AG04449 (cell line): ENCODE data around the gene FAM3C.
A peak's percentile ranks its signal among the peaks of the same experiment; 100 is the strongest.
"Not testable (repeated sequence)": the region's sequence is repeated elsewhere in the genome, so short reads cannot be mapped to it uniquely, and the experiment has no call there.

Source experiments
- CTCF ChIA-PET: fragments of 350-600 bp; formaldehyde crosslinking; extraction: SDS; loops from one replicate; lab custom pipeline; 2021; ENCODE audit warnings: antibody characterized with exemption; lab: Yijun Ruan, JAX
- POLR2A ChIA-PET: fragments of 400-600, 350-600 bp; formaldehyde crosslinking; extraction: SDS; loops from one replicate; lab custom pipeline; 2020; ENCODE audit warnings: antibody characterized with exemption, inconsistent platforms; lab: Yijun Ruan, JAX
- DNase-seq: peaks from one replicate; pipeline ENCODE4 v3.0.0-alpha.2; 2010; ENCODE audit warnings: low read depth, low spot score
- H3K4me3 ChIP-seq: 2 replicates; pipeline ENCODE4 v1.5.1; 2011; ENCODE audit warnings: low read depth, mild to moderate bottlenecking, control low read depth, low read length
- CTCF ChIP-seq: IDR thresholded peaks from one replicate; pipeline ENCODE4 v1.5.1; 2011; ENCODE audit warnings: mild to moderate bottlenecking, moderate library complexity, low read length, control low read depth, inconsistent platforms; ENCODE audit not compliant: insufficient read depth; ENCODE audit errors: missing control alignments

The FAM3C gene

GRCh38 chr7:121430558-121430957 is 34.5 kb upstream of the FAM3C start:
- ChIA-PET POLR2A (interaction anchor here (1.0 kb wide), 1 partner anchor 34 kb away, joined by 4 read pairs; the partner anchor contains the start of gene FAM3C), CTCF (interaction anchor here (1.1 to 2.9 kb wide), 2 partner anchors 9 to 35 kb away, joined by 3 to 10 read pairs; partner anchors contain the start of gene FAM3C)
- no peak for TF ChIP-seq CTCF
- DNase-seq, result no peak
- H3K4me3 ChIP-seq, result no peak overlapping the region

GRCh38 chr7:121429798-121430197 is 33.7 kb upstream of the FAM3C start:
- CTCF ChIA-PET, result interaction anchor here (2.9 kb wide), 1 partner anchor 34 kb away, joined by 10 read pairs; the partner anchor contains the start of gene FAM3C
- TF ChIP-seq CTCF, result no peak
- POLR2A ChIA-PET, result no interaction called here
- no peak for DNase-seq
- H3K4me3 ChIP-seq, result no peak overlapping the region

- CTCF ChIA-PET, result interaction anchor here (1.3 kb wide), 1 partner anchor 33 kb away, joined by 7 read pairs; the partner anchor contains the start of gene FAM3C
- POLR2A ChIA-PET, result interaction anchor here (0.6 to 1.0 kb wide), 3 partner anchors 9 to 18 kb away, joined by 3 to 4 read pairs (median 3); no protein-coding TSS in a partner anchor
- DNase-seq, result peak; percentile 19
- H3K4me3 ChIP-seq, result no peak overlapping the region
- TF ChIP-seq CTCF, result no peak
Observed at GRCh38 chr7:121428855-121429489, 32.9 kb upstream of the FAM3C start.

GRCh38 chr7:121421743-121422142 is 25.6 kb upstream of the FAM3C start:
- CTCF ChIA-PET, result interaction anchor here (0.6 to 1.5 kb wide), 3 partner anchors 9 to 255 kb away, joined by 3 to 4 read pairs (median 3); no protein-coding TSS in a partner anchor
- POLR2A ChIA-PET, DNase-seq, H3K4me3 ChIP-seq: not testable (repeated sequence)

GRCh38 chr7:121420976-121421375 is 24.9 kb upstream of the FAM3C start:
- DNase-seq, result no peak
- POLR2A ChIA-PET, result no interaction called here
- CTCF ChIA-PET, result interaction anchor here (1.5 to 1.7 kb wide), 2 partner anchors 17 to 25 kb away, joined by 4 read pairs; partner anchors contain the start of gene FAM3C
- TF ChIP-seq CTCF, result no peak
- H3K4me3 ChIP-seq, result no peak overlapping the region

GRCh38 chr7:121419201-121420148 is 23.4 kb upstream of the FAM3C start:
- CTCF ChIA-PET, result interaction anchor here (1.7 kb wide), 1 partner anchor 23 kb away, joined by 4 read pairs; the partner anchor contains the start of gene FAM3C
- TF ChIP-seq CTCF, result no peak
- POLR2A ChIA-PET, result no interaction called here
- no peak for DNase-seq
- no peak overlapping the region for H3K4me3 ChIP-seq
